GM12874 (cell line): ENCODE measurements around the gene ILF2.

Experiments used
- CTCF ChIP-seq: IDR thresholded peaks from 2 replicates; pipeline ENCODE4 v1.5.1; 2011; ENCODE audit warnings: low read depth, mild to moderate bottlenecking, control low read depth, low read length, moderate library complexity; ENCODE audit not compliant: insufficient read depth

ILF2 gene

GRCh38 chr1:153661111-153661708 is 9.6 kb downstream of the ILF2 start:
- TF ChIP-seq CTCF, result no peak

- TF ChIP-seq CTCF, result no peak
These were observed 11.1 kb downstream of the ILF2 start for GRCh38 chr1:153659656-153660055.

GRCh38 chr1:153659175-153659534 is 11.6 kb downstream of the ILF2 start:
- TF ChIP-seq CTCF, result no peak

GRCh38 chr1:153658400-153659174 is 12.2 kb downstream of the ILF2 start, which contains the start of gene SNAPIN:
Gene SNAPIN, plus strand, starts transcription at chr1:153658703. Its CDS starts 41 bp downstream, at chr1:153658744.
- TF ChIP-seq CTCF, result no peak

GRCh38 chr1:153655333-153655732 is 15.5 kb downstream of the ILF2 start:
- no peak for TF ChIP-seq CTCF

- no peak for TF ChIP-seq CTCF
These were observed 17.8 kb downstream of the ILF2 start for GRCh38 chr1:153652805-153653500.

GRCh38 chr1:153651771-153652170 is 19.0 kb downstream of the ILF2 start:
- no peak for TF ChIP-seq CTCF
